K562 (cell line): Measurements from ENCODE around the gene OR2A1. TPM values are rescaled to one million over a fixed set of nuclear protein-coding genes. Genes with fewer than 3 reads are reported as not detected.
"Not testable (repeated sequence)": the region's sequence is repeated elsewhere in the genome, so short reads cannot be mapped to it uniquely, and the experiment has no call there.

Source experiments
- ATAC-seq: fragments of 200-7000 bp; cut with Tn5 transposase; 3 replicates; pipeline ENCODE4 v1.9.1; 2020; ENCODE audit warnings: moderate library complexity
- BruUV-seq: library from RNA; stranded (reverse); fragments of 400-500 nt; replicated peaks from 2 replicates; lab custom pipeline; 2021; lab: Mats Ljungman, UMichigan
- CTCF ChIA-PET: fragments of 300-600 bp; formaldehyde crosslinking; extraction: SDS; loops from one replicate; lab custom pipeline; 2021; ENCODE audit warnings: low intra/inter-chr PET ratio; lab: Yijun Ruan, JAX
- POLR2A ChIA-PET: fragments of 300-600, 350-650 bp; sonication (Branson Sonifier 250); formaldehyde crosslinking; extraction: SDS; loops from one replicate; lab custom pipeline; 2021; ENCODE audit warnings: antibody characterized with exemption, inconsistent platforms; lab: Yijun Ruan, JAX
- DNase-seq, 4 experiments: peaks; one replicate each; pipeline versions ENCODE4 v3.0.0 to v3.0.0-alpha.2; 2011 to 2018; ENCODE audit warnings: low spot score in 3 of 4, mixed read lengths in 3 of 4; ENCODE audit errors: extremely low read depth in 1 of 4
- FAIRE-seq: peaks from 2 replicates; lab custom pipeline; 2011; peaks lifted over from hg19 to GRCh38; lab: Jason Lieb, UNC
- H2AFZ ChIP-seq: 2 replicates; pipeline ENCODE4 v1.6.0; 2011; ENCODE audit warnings: low read depth, low read length, control low read depth, inconsistent platforms
- H3K27ac ChIP-seq: fragments of 200-600 bp; 3 replicates; pipeline ENCODE4 v1.8.0; 2011; ENCODE audit warnings: low read depth, mild to moderate bottlenecking, control low read depth, inconsistent platforms, low read length, moderate library complexity, mixed read lengths; ENCODE audit errors: extremely low read depth
- H3K27me3 ChIP-seq, 2 experiments: fragments of 300-600 bp in 1 of 2; 2 replicates in 1 of 2; 3 replicates in 1 of 2; pipeline versions ENCODE4 v1.6.0 to v1.8.0; 2011; ENCODE audit warnings: inconsistent platforms in 2 of 2, low read length in 2 of 2, mild to moderate bottlenecking in 1 of 2, mixed read lengths in 1 of 2, moderate library complexity in 1 of 2; ENCODE audit not compliant: control insufficient read depth in 2 of 2, insufficient read depth in 2 of 2
- H3K36me3 ChIP-seq: fragments of 300-600 bp; 3 replicates; pipeline ENCODE4 v1.8.0; 2011; ENCODE audit warnings: mild to moderate bottlenecking, low read length, inconsistent platforms; ENCODE audit not compliant: control insufficient read depth, insufficient read depth
- H3K4me1 ChIP-seq, 2 experiments: fragments of 200-600 bp in 1 of 2; replicated peaks in 1 of 2; 2 replicates in 1 of 2; 3 replicates in 1 of 2; pipeline versions ENCODE4 v1.5.1 to v1.8.0; 2011; ENCODE audit warnings: inconsistent platforms in 2 of 2, low read length in 2 of 2, mild to moderate bottlenecking in 1 of 2, mixed read lengths in 1 of 2, moderate library complexity in 1 of 2; ENCODE audit not compliant: control insufficient read depth in 2 of 2, insufficient read depth in 2 of 2
- H3K4me2 ChIP-seq: 2 replicates; pipeline ENCODE4 v1.6.1; 2011; ENCODE audit warnings: low read length, control low read depth, inconsistent platforms, mixed read lengths; ENCODE audit not compliant: insufficient read depth
- H3K4me3 ChIP-seq: fragments of 200-600 bp; sonication (generic), shearing (Covaris generic); 2 replicates; pipeline ENCODE4 v1.5.1; 2016; ENCODE audit warnings: control low read depth, inconsistent platforms
- H3K79me2 ChIP-seq: fragments of 200-600 bp; 3 replicates; pipeline ENCODE4 v1.8.0; 2011; ENCODE audit warnings: low read length, inconsistent platforms; ENCODE audit not compliant: control insufficient read depth, insufficient read depth
- H3K9ac ChIP-seq, 2 experiments: 2 replicates each; pipeline versions ENCODE4 v1.6.0 to v1.6.1; 2011; ENCODE audit warnings: low read depth in 2 of 2, low read length in 2 of 2, control low read depth in 1 of 2, inconsistent platforms in 1 of 2, mild to moderate bottlenecking in 1 of 2, mixed read lengths in 1 of 2; ENCODE audit not compliant: insufficient read depth in 1 of 2
- H3K9me1 ChIP-seq: one replicate; pipeline ENCODE4 v1.6.0; 2011; ENCODE audit warnings: inconsistent platforms, mild to moderate bottlenecking, low read length, moderate library complexity; ENCODE audit not compliant: control insufficient read depth, insufficient read depth
- H3K9me3 ChIP-seq: replicated peaks from 2 replicates; pipeline ENCODE4 v1.5.1; 2011; ENCODE audit warnings: low read depth, low read length, inconsistent platforms; ENCODE audit not compliant: control insufficient read depth, insufficient read depth
- H4K20me1 ChIP-seq: replicated peaks from 2 replicates; pipeline ENCODE4 v1.6.1; 2011; ENCODE audit warnings: low read length, inconsistent platforms, mixed read lengths; ENCODE audit not compliant: control insufficient read depth, insufficient read depth
- WGBS: fragments of 100-300 bp; shearing (Covaris generic); methylation state at CpG from one replicate; pipeline ENCODE4 v1.1.6; 2016; ENCODE audit warnings: low coverage, mixed read lengths; ENCODE audit not compliant: insufficient coverage; ENCODE audit errors: missing lambda C conversion rate; 5-methylcytosine and 5-hydroxymethylcytosine counted together
- in situ Hi-C: fragments of 300-500 bp; cut with MboI; formaldehyde crosslinking; loops from 4 replicates; pipeline ENCODE4 v1.15.0; 2018; ENCODE audit warnings: inconsistent platforms, mixed read lengths
- intact Hi-C: fragments of 100-400 bp; cut with micrococcal nuclease; formaldehyde crosslinking; loops from 2 replicates; pipeline ENCODE4 v1.14.2; 2022
- polyA plus RNA-seq, 8 experiments: library from polyadenylated mRNA; depleted of rRNA in 4 of 8; stranded (reverse) in 5 of 8; unstranded in 3 of 8; fragments of >200 nt; fragmentation: Nextera tagmentation in 2 of 8; fragmentation: Illumina TruSeq in 1 of 8; extraction: Ambion mirVana in 2 of 8; extraction: Trizol in 1 of 8; gene quantifications; 2 replicates each; pipeline versions ENCODE4 v1.2.1 to v1.2.3, GENCODE V29; 2011 to 2014; ENCODE audit warnings: inconsistent platforms in 1 of 8, missing spikeins in 1 of 8
- total RNA-seq, 7 experiments: library from RNA; depleted of rRNA in 6 of 7; stranded (reverse); fragments of >200 nt in 6 of 7; fragmentation: Illumina TruSeq in 2 of 7; extraction: Trizol in 2 of 7; gene quantifications; 2 replicates each; pipeline versions ENCODE4 v1.2.1 to v1.2.3, GENCODE V29; 2011 to 2021; ENCODE audit warnings: low replicate concordance in 1 of 7

OR2A1 gene
- total and polyA plus RNA-seq, 9 of the 15 experiments (the other 6 are each of a cell fraction or from before 2014, with no cell fraction given), result not detected

DNA sequence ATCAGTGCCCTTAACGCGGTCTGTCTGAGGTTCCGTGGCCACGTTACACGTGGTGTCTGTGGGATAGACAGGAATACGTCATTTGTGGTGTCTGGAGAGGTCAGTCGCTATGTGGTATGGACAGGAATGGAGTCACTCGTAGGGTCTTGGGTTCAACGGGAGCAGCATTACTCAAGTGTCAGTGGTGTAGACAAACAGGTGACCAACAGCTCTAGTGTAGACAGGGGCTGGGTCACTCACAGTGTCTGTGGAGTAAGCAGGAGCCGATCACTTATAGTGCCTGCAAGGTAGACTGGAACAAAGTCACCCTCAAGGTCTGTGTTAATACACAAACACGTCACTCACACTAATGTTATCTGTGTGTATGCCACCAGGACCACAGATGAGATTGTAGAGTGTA is 44.6 kb downstream of the OR2A1 start:
- H3K27ac ChIP-seq, DNase-seq, POLR2A ChIA-PET, intact Hi-C loops, CTCF ChIA-PET, H3K9me3 ChIP-seq, H3K4me3 ChIP-seq, H2AFZ ChIP-seq, H3K9ac ChIP-seq, BruUV-seq, H4K20me1 ChIP-seq, H3K79me2 ChIP-seq, H3K4me1 ChIP-seq, H3K4me2 ChIP-seq, H3K27me3 ChIP-seq, H3K9me1 ChIP-seq, H3K36me3 ChIP-seq, FAIRE-seq, ATAC-seq, in situ Hi-C loops: not testable (repeated sequence)
- no CpG with 5 or more reads among the region's 11 CpGs for WGBS

DNA sequence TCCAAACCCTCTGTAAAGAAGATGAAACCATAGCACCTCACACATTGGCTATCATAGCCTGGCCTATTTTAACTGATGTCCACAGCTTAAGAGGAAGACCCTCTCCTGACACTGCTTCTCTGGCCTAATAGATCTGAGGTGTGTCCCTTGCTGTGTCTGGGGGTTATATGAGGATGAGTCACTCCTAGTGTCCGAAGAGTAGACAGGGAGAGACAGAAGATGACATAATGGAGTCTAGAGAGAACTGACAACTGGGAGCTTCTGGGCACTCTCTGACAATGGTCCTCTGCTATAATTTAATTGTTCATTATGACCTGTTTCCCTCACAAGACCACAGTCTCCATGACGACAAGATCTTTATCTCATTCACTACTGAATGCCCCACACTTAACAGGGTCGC is 49.8 kb downstream of the OR2A1 start:
- H4K20me1 ChIP-seq, H2AFZ ChIP-seq, intact Hi-C loops, ATAC-seq, H3K27me3 ChIP-seq, POLR2A ChIA-PET, H3K9me3 ChIP-seq, H3K79me2 ChIP-seq, DNase-seq, H3K4me1 ChIP-seq, CTCF ChIA-PET, BruUV-seq, in situ Hi-C loops, H3K36me3 ChIP-seq, H3K9ac ChIP-seq, H3K4me2 ChIP-seq, H3K4me3 ChIP-seq, H3K27ac ChIP-seq, FAIRE-seq, H3K9me1 ChIP-seq: not testable (repeated sequence)
- WGBS, result no CpG with 5 or more reads among the region's 3 CpGs

DNA sequence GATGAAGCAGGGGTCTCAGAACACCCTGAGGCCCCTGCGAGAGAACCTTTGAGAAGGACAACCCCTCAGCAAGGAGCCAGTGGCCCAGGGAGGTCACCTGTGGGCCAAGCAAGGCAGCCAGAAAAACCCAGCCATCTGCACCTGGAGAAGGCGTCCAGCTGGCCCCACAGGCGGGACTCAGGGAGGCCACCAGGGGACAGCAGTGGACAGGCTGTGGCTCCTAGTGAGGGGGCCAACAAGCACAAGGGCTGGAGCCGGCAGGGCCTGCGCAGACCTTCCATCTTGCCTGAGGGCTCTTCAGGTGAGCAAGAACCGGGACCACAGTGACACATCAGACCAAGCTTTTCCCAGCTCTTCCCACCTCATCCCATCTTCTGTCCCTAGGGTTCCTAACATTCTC is 53.3 kb downstream of the OR2A1 start:
- H3K79me2 ChIP-seq, H2AFZ ChIP-seq, H3K27me3 ChIP-seq, DNase-seq, BruUV-seq, H3K4me2 ChIP-seq, H3K27ac ChIP-seq, H3K9me1 ChIP-seq, H3K9me3 ChIP-seq, H3K36me3 ChIP-seq, in situ Hi-C loops, H3K4me1 ChIP-seq, intact Hi-C loops, CTCF ChIA-PET, H4K20me1 ChIP-seq, FAIRE-seq, H3K9ac ChIP-seq, H3K4me3 ChIP-seq, POLR2A ChIA-PET: not testable (repeated sequence)
- ATAC-seq, result peak; percentile 87
- no CpG with 5 or more reads among the region's 6 CpGs for WGBS

DNA sequence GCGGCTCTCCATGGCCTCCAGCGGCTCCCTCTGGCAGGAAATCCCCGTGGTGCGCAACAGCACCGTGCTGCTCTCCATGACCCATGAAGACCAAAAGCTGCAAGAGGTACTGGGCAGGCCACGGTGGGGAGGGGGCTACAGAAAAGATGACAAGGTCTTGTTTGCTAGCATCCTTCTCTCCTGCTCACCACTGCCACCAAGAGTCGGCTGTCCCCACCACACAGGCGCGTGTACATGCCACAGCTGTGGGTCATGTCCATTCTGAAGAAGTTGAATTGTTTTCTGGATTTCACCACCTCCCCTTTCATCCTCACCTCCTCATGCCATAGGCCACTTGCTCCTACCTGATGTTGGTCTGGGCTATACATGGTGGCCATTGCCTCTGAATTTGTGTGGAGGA is 55.0 kb downstream of the OR2A1 start:
- whole genome bisulfite sequencing, result no CpG with 5 or more reads among the region's 9 CpGs
- H3K4me2 ChIP-seq, H3K36me3 ChIP-seq, BruUV-seq, H3K27me3 ChIP-seq, H3K4me3 ChIP-seq, H3K79me2 ChIP-seq, H4K20me1 ChIP-seq, H3K9me3 ChIP-seq, H3K9me1 ChIP-seq, H2AFZ ChIP-seq, intact Hi-C loops, H3K4me1 ChIP-seq, in situ Hi-C loops, H3K9ac ChIP-seq, POLR2A ChIA-PET, CTCF ChIA-PET, H3K27ac ChIP-seq, FAIRE-seq, DNase-seq: not testable (repeated sequence)
- peak; percentile 20; the same call in 2 of the 3 replicates for ATAC-seq
